GM21515 (cell line): ENCODE results near the gene OR6K6.

Source experiments
- ATAC-seq: cut with Tn5 transposase; IDR thresholded peaks from one replicate; pipeline ENCODE4 v1.9.1; 2021; ENCODE audit not compliant: unreplicated experiment

OR6K6 gene

GRCh38 chr1:158754420-158754819 is at the start of gene OR6K6:
TSS of gene OR6K6 (plus strand) at chr1:158754720. CDS start at chr1:158754888, 168 bp downstream.
- ATAC-seq: no peak

GRCh38 chr1:158706096-158706495 is 48.4 kb upstream of the OR6K6 start:
- no peak for ATAC-seq

- ATAC-seq: no peak
Observed at GRCh38 chr1:158711098-158711497, 43.4 kb upstream of the OR6K6 start.

GRCh38 chr1:158714754-158715153 is 39.8 kb upstream of the OR6K6 start:
- ATAC-seq: no peak

GRCh38 chr1:158716335-158716734 is 38.2 kb upstream of the OR6K6 start:
- ATAC-seq: no peak

GRCh38 chr1:158717344-158717743 is 37.2 kb upstream of the OR6K6 start:
- no peak for ATAC-seq

- ATAC-seq: no peak
Observed at GRCh38 chr1:158719664-158720063, 34.9 kb upstream of the OR6K6 start.

GRCh38 chr1:158720620-158721019 is 33.9 kb upstream of the OR6K6 start, which contains the start of gene OR6K3:
TSS of gene OR6K3 (minus strand) at chr1:158720720. CDS start at chr1:158718115, 2,605 bp downstream.
- ATAC-seq: no peak

GRCh38 chr1:158724442-158724841 is 30.1 kb upstream of the OR6K6 start:
- ATAC-seq: no peak

- ATAC-seq: no peak
Observed at GRCh38 chr1:158728510-158729225, 25.9 kb upstream of the OR6K6 start.

- ATAC-seq: no peak
Observed at GRCh38 chr1:158730453-158730852, 24.1 kb upstream of the OR6K6 start.

GRCh38 chr1:158731707-158732106 is 22.8 kb upstream of the OR6K6 start:
- no peak for ATAC-seq

- ATAC-seq: no peak
Observed at GRCh38 chr1:158732524-158732923, 22.0 kb upstream of the OR6K6 start.

GRCh38 chr1:158735848-158736247 is 18.7 kb upstream of the OR6K6 start:
- ATAC-seq: no peak

- no peak for ATAC-seq
Observed at GRCh38 chr1:158752155-158752712, 2.3 kb upstream of the OR6K6 start.

- ATAC-seq: no peak
Observed at GRCh38 chr1:158771950-158772866, 17.7 kb downstream of the OR6K6 start, which contains the start of gene OR6N1. TSS of gene OR6N1 (minus strand) at chr1:158772195. CDS start at chr1:158766682, 5,513 bp downstream.

GRCh38 chr1:158781104-158781503 is 26.6 kb downstream of the OR6K6 start, which contains the start of gene OR6N2:
TSS of gene OR6N2 (minus strand) at chr1:158781204. CDS start at chr1:158777635, 3,569 bp downstream.
- no peak for ATAC-seq

GRCh38 chr1:158793604-158794003 is 39.1 kb downstream of the OR6K6 start:
- ATAC-seq: no peak

- no peak for ATAC-seq
Observed at GRCh38 chr1:158794247-158794646, 39.7 kb downstream of the OR6K6 start.

GRCh38 chr1:158798531-158798930 is 44.0 kb downstream of the OR6K6 start:
- ATAC-seq: no peak

- ATAC-seq: no peak
Observed at GRCh38 chr1:158799689-158800088, 45.2 kb downstream of the OR6K6 start.
